Measurements from ENCODE around the gene PTPRD. TPM values are rescaled to one million over a fixed set of nuclear protein-coding genes. Genes with fewer than 3 reads are reported as not detected.

Gene PTPRD
- total RNA-seq, 1 experiment from 2014 or later: 0.02 TPM

DNA sequence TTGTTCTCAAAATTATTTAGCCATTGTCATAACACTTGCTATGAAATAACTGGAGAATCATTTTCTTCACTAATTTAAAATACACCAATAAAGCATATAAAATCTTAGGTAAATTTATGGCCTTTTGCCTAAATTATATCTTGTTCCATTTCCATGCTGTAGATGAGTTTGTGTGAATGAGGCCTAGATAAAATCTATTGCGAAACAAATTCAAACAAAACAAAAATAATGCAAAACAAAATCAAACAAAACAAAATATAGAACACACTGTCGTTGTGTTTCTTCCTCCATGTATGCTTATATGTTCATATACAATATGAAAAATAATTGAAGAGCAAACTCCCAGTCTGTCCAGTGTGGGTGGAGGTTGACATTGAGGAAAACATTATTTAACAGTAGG lies 1020.7 kb downstream of the PTPRD start:
- Histone ChIP-seq H3K4me3 (replicated peaks in 1 of 2; ENCODE audit: low read depth in 1 of 2, low read length in 2 of 2) (no peak overlapping the region), H3K4me1 (ENCODE audit: control insufficient read depth in 1 of 2, insufficient read depth in 2 of 2, low read length in 2 of 2) (no peaks in the 10 kb centered on the region), H3K9me3 (ENCODE audit: control insufficient read depth in 1 of 2, insufficient read depth in 1 of 2, low read depth in 1 of 2, low read length in 2 of 2) (peaks cover 16 to 18% of the 10 kb centered on the region in 2 experiments; a peak in 2 of 4 replicates), H2AFZ (ENCODE audit: low read depth, low read length, poor library complexity, severe bottlenecking) (no peak overlapping the region), H3K9me2 (ENCODE audit: insufficient read depth) (no peaks in the 10 kb centered on the region), H4K20me1 (ENCODE audit: insufficient read depth) (no peaks in the 10 kb centered on the region), H3K36me3 (ENCODE audit: control insufficient read depth in 1 of 2, insufficient read depth in 2 of 2, low read length in 2 of 2) (no peaks in the 10 kb centered on the region), H3K27me3 (ENCODE audit: insufficient read depth, low read length) (no peaks in the 10 kb centered on the region), H3K4me2 (ENCODE audit: low read length) (no peak overlapping the region), H3K27ac (ENCODE audit: low read depth, low read length) (no peak overlapping the region), H3K79me2 (ENCODE audit: insufficient read depth, low read length) (no peaks in the 10 kb centered on the region), H3K9ac (ENCODE audit: low read length) (no peak overlapping the region)
- DNase-seq (ENCODE audit: low read depth, low spot score) (no peak), ATAC-seq (no peak)
- RAD21 ChIA-PET (ENCODE audit: low non-redundant PET in 1 of 2, low total read pairs in 2 of 2, uncharacterized antibody in 2 of 2, unreplicated experiment in 2 of 2): no interaction called here
- CTCF ChIA-PET: no interaction called here
- intact Hi-C loops (cut with micrococcal nuclease): no loop called here
- BruUV-seq (replicated peaks): no TSS peak
- POLR2A ChIA-PET: no interaction called here
- TF ChIP-seq CBX3 (IDR thresholded peaks at IDR 0.05; ENCODE audit: low read depth): no peak
- TF ChIP-seq, protein P1, sequence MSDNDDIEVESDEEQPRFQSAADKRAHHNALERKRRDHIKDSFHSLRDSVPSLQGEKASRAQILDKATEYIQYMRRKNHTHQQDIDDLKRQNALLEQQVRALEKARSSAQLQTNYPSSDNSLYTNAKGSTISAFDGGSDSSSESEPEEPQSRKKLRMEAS (IDR thresholded peaks at IDR 0.05): no peak
- no peak for TF ChIP-seq YY1 (IDR thresholded peaks at IDR 0.05; ENCODE audit: extremely low read depth, insufficient replicate concordance, low read depth, low read length)
- TF ChIP-seq EZH2 (IDR thresholded peaks at IDR 0.05): no peak
- no peak for TF ChIP-seq SIN3A (IDR thresholded peaks at IDR 0.05; ENCODE audit: low read depth)
- no peak for TF ChIP-seq POLR2A (IDR thresholded peaks at IDR 0.05; ENCODE audit: borderline replicate concordance, extremely low read depth, insufficient read depth, insufficient read length)

DNA sequence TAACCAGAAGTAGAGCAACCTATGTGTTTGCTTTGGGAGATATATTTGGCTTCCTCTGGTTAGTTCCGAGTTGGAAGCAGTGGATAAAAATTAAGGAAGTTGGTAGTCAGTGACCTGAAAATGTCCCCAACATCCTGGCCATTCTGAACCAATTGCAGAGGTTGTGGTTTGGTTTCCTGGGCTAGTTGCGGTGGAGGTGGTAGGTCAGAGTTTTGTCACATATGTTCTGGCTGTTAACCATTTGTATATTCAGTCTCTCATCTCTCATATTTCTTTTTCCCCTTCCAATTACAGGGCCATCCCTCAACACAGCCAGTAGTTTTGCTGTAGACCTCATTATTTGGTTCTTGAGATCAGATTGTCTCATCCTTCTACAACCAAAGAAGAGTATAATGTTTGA lies 1026.9 kb downstream of the PTPRD start:
- ChIA-PET POLR2A (no interaction called here), CTCF (no interaction called here), RAD21 (ENCODE audit: low non-redundant PET in 1 of 2, low total read pairs in 2 of 2, uncharacterized antibody in 2 of 2, unreplicated experiment in 2 of 2) (no interaction called here)
- Histone ChIP-seq H2AFZ (ENCODE audit: low read depth, low read length, poor library complexity, severe bottlenecking) (no peak overlapping the region), H3K4me2 (ENCODE audit: low read length) (no peak overlapping the region), H3K9me3 (ENCODE audit: control insufficient read depth in 1 of 2, insufficient read depth in 1 of 2, low read depth in 1 of 2, low read length in 2 of 2) (peaks cover 11 to 16% of the 10 kb centered on the region in 2 experiments; a peak in 2 of 4 replicates), H3K36me3 (ENCODE audit: control insufficient read depth in 1 of 2, insufficient read depth in 2 of 2, low read length in 2 of 2) (no peaks in the 10 kb centered on the region), H3K9ac (ENCODE audit: low read length) (no peak overlapping the region), H3K4me1 (ENCODE audit: control insufficient read depth in 1 of 2, insufficient read depth in 2 of 2, low read length in 2 of 2) (no peaks in the 10 kb centered on the region), H3K9me2 (ENCODE audit: insufficient read depth) (no peaks in the 10 kb centered on the region), H3K4me3 (replicated peaks in 1 of 2; ENCODE audit: low read depth in 1 of 2, low read length in 2 of 2) (no peak overlapping the region), H3K79me2 (ENCODE audit: insufficient read depth, low read length) (no peaks in the 10 kb centered on the region), H4K20me1 (ENCODE audit: insufficient read depth) (no peaks in the 10 kb centered on the region), H3K27ac (ENCODE audit: low read depth, low read length) (no peak overlapping the region), H3K27me3 (ENCODE audit: insufficient read depth, low read length) (no peaks in the 10 kb centered on the region)
- BruUV-seq (replicated peaks): no TSS peak
- ATAC-seq: no peak
- intact Hi-C loops (cut with micrococcal nuclease): no loop called here
- no peak for DNase-seq (ENCODE audit: low read depth, low spot score)
- no peak for TF ChIP-seq ELF1 (IDR thresholded peaks at IDR 0.05; ENCODE audit: borderline replicate concordance, low read depth)
- no peak for TF ChIP-seq ZNF274 (IDR thresholded peaks at IDR 0.05; ENCODE audit: low read depth, low read length)
- no peak for TF ChIP-seq CEBPB (IDR thresholded peaks at IDR 0.05; ENCODE audit: low read depth)
- TF ChIP-seq, protein P2, sequence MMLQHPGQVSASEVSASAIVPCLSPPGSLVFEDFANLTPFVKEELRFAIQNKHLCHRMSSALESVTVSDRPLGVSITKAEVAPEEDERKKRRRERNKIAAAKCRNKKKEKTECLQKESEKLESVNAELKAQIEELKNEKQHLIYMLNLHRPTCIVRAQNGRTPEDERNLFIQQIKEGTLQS (IDR thresholded peaks at IDR 0.05): no peak
- TF ChIP-seq JUND (IDR thresholded peaks at IDR 0.05): no peak
- TF ChIP-seq, protein P3, sequence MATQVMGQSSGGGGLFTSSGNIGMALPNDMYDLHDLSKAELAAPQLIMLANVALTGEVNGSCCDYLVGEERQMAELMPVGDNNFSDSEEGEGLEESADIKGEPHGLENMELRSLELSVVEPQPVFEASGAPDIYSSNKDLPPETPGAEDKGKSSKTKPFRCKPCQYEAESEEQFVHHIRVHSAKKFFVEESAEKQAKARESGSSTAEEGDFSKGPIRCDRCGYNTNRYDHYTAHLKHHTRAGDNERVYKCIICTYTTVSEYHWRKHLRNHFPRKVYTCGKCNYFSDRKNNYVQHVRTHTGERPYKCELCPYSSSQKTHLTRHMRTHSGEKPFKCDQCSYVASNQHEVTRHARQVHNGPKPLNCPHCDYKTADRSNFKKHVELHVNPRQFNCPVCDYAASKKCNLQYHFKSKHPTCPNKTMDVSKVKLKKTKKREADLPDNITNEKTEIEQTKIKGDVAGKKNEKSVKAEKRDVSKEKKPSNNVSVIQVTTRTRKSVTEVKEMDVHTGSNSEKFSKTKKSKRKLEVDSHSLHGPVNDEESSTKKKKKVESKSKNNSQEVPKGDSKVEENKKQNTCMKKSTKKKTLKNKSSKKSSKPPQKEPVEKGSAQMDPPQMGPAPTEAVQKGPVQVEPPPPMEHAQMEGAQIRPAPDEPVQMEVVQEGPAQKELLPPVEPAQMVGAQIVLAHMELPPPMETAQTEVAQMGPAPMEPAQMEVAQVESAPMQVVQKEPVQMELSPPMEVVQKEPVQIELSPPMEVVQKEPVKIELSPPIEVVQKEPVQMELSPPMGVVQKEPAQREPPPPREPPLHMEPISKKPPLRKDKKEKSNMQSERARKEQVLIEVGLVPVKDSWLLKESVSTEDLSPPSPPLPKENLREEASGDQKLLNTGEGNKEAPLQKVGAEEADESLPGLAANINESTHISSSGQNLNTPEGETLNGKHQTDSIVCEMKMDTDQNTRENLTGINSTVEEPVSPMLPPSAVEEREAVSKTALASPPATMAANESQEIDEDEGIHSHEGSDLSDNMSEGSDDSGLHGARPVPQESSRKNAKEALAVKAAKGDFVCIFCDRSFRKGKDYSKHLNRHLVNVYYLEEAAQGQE (IDR thresholded peaks at IDR 0.05; ENCODE audit: low read depth): no peak
- TF ChIP-seq, protein P4, sequence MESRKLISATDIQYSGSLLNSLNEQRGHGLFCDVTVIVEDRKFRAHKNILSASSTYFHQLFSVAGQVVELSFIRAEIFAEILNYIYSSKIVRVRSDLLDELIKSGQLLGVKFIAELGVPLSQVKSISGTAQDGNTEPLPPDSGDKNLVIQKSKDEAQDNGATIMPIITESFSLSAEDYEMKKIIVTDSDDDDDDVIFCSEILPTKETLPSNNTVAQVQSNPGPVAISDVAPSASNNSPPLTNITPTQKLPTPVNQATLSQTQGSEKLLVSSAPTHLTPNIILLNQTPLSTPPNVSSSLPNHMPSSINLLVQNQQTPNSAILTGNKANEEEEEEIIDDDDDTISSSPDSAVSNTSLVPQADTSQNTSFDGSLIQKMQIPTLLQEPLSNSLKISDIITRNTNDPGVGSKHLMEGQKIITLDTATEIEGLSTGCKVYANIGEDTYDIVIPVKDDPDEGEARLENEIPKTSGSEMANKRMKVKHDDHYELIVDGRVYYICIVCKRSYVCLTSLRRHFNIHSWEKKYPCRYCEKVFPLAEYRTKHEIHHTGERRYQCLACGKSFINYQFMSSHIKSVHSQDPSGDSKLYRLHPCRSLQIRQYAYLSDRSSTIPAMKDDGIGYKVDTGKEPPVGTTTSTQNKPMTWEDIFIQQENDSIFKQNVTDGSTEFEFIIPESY (IDR thresholded peaks at IDR 0.05; ENCODE audit: extremely low read depth, insufficient replicate concordance, low read length): no peak
- TF ChIP-seq, protein P5, sequence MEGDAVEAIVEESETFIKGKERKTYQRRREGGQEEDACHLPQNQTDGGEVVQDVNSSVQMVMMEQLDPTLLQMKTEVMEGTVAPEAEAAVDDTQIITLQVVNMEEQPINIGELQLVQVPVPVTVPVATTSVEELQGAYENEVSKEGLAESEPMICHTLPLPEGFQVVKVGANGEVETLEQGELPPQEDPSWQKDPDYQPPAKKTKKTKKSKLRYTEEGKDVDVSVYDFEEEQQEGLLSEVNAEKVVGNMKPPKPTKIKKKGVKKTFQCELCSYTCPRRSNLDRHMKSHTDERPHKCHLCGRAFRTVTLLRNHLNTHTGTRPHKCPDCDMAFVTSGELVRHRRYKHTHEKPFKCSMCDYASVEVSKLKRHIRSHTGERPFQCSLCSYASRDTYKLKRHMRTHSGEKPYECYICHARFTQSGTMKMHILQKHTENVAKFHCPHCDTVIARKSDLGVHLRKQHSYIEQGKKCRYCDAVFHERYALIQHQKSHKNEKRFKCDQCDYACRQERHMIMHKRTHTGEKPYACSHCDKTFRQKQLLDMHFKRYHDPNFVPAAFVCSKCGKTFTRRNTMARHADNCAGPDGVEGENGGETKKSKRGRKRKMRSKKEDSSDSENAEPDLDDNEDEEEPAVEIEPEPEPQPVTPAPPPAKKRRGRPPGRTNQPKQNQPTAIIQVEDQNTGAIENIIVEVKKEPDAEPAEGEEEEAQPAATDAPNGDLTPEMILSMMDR (IDR thresholded peaks at IDR 0.05 in 2 of 3, conservative IDR thresholded peaks at IDR 0.05 in 1 of 3; ENCODE audit: borderline replicate concordance in 1 of 3, insufficient read depth in 1 of 3, low read depth in 2 of 3, low read length in 2 of 3): no peak
